Adipocyte (in vitro differentiated cells): ENCODE results near the gene BABAM2.

Experiments
- DNase-seq: peaks from one replicate; pipeline ENCODE4 v3.0.0-alpha.2; 2015; ENCODE audit warnings: low read depth
- H3K27me3 ChIP-seq: replicated peaks from 2 replicates; pipeline ENCODE4 v1.7.0; 2013; ENCODE audit warnings: mild to moderate bottlenecking, low read length, moderate library complexity; ENCODE audit not compliant: control insufficient read depth, insufficient read depth
- H3K36me3 ChIP-seq: 2 replicates; pipeline ENCODE4 v1.7.0; 2013; ENCODE audit warnings: low read length, mild to moderate bottlenecking, moderate library complexity; ENCODE audit not compliant: control insufficient read depth, insufficient read depth, severe bottlenecking
- H3K4me1 ChIP-seq: 2 replicates; pipeline ENCODE4 v1.7.0; 2013; ENCODE audit warnings: mild to moderate bottlenecking, low read length, moderate library complexity; ENCODE audit not compliant: control insufficient read depth, insufficient read depth
- H3K4me3 ChIP-seq: 2 replicates; pipeline ENCODE4 v1.7.0; 2013; ENCODE audit warnings: mild to moderate bottlenecking, low read length, moderate library complexity
- H3K9ac ChIP-seq: 2 replicates; pipeline ENCODE4 v1.7.0; 2013; ENCODE audit warnings: mild to moderate bottlenecking, low read length, moderate library complexity
- H3K9me3 ChIP-seq: 2 replicates; pipeline ENCODE4 v1.7.0; 2013; ENCODE audit warnings: mild to moderate bottlenecking, low read length, moderate library complexity; ENCODE audit not compliant: control insufficient read depth

BABAM2 gene

DNA sequence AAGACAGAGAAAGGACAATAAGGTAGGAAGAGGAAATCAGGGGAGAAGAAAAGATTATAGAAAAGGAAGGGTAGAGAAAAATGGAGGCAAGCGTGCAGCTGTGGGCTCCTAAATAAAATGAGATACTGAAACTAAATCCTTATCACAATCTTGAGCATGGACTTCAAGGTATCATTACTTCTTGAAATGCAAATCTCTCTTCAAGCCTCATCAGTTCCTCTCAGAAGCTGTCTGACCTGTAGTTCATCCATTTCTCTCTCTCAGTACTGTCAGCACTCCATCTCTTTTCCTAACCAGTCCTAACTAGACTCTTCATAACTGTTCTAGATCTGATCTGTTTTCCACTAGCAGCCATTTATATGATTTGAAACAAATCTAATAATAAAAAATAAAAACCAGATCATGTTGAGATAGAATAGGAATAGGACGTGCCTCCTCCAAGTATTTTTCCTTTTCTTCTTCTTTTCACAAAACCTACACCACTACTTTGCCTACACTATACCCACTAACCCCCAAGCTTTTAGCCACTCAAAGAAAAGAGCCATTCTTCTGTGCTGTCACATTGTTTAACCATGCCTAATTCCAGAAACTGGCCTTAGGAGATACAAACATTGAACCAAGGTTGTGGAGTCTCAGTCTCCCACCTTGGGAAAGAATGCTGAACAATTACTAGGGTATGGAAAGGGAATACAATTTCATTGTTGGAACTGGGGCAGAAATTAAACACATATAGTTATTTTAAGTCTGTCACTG, 21.1 kb downstream of the BABAM2 start:
- Histone ChIP-seq H3K4me3 (no peak overlapping the region), H3K9ac (no peak overlapping the region), H3K27me3 (no peaks in the 10 kb centered on the region), H3K36me3 (no peaks in the 10 kb centered on the region), H3K9me3 (no peaks in the 10 kb centered on the region), H3K4me1 (peaks cover 40% of the 10 kb centered on the region)
- no peak for DNase-seq

DNA sequence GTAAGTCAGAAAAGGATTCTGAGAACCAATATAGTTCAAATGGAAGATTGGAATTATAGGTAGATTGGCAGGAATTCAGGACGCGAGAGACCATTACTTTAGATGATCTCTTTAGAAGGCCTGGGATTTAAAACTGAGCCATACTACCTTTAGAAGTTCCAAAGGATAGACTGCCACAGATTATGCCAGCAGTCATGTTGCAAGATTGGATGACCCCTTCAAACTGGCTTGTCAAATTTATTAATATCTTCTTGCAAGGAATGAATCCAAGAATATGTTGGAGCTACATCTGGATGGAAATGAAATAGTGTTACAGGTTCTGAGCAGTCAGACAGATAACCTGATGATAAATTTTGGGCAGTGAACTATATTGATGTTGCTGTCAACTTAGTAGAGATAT, 22.0 kb downstream of the BABAM2 start:
- peaks cover 42% of the 10 kb centered on the region for H3K4me1 ChIP-seq
- H3K9me3 ChIP-seq = no peaks in the 10 kb centered on the region
- no peak overlapping the region for H3K9ac ChIP-seq
- no peak for DNase-seq
- no peak overlapping the region for H3K4me3 ChIP-seq
- H3K27me3 ChIP-seq = no peaks in the 10 kb centered on the region
- H3K36me3 ChIP-seq = no peaks in the 10 kb centered on the region

DNA sequence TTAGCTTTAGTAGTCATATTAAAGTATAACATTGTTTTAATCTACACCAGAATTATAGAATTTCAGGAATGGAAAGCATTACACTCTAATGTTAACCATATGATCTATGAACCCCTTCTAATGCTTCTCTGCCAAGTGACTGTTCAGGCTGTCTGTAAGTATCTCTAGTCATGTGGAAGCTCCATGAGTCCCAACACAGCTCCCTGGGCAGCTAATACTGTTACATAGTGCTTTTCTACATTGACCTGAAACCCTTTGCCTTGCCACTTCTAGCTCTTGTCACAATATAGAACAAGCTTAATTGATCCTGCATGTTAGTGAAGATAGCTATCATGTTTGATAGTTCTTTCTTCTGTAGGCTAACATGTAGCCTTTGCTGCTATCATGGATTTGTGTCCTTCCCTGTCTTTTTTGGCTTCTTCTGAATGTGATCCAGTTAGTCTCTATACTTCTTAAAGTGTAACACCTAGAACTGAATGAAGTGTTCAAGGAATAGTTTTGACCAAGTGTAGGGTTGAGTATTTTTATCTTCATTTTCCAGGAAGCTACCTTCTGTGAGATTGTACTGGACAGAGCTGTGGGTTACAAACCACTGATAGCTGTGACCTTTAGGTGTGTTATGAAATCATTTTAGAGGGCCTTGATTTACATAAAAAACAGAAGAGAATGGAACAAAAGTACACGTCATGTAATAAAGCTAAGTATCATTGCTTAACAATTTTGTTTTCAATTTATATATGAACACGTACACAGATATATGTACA, 23.7 kb downstream of the BABAM2 start:
- H3K36me3 ChIP-seq = no peaks in the 10 kb centered on the region
- peaks cover 42% of the 10 kb centered on the region for H3K4me1 ChIP-seq
- peak; percentile 46 for DNase-seq
- peak overlapping the region; percentile 70 for H3K9ac ChIP-seq
- peak overlapping the region; percentile 31 for H3K4me3 ChIP-seq
- H3K9me3 ChIP-seq = no peaks in the 10 kb centered on the region
- H3K27me3 ChIP-seq = no peaks in the 10 kb centered on the region

DNA sequence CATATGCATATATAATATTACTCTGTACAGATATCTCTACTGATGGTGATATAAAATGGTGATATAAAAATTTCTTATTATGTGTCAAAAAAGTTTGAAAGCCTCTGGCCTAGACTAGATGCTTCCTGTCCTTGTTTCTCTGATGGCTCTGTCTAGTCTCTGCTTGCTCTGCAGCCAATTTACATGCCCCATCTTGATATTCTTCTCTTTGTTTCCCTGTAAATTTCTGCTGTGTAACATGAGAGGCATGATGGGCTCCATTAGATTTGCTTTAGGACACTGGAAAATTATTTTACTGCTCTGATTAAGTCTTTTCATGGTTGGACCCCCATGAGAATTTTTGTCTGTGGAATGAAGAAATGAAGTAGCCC, 24.3 kb downstream of the BABAM2 start:
- Histone ChIP-seq H3K36me3 (no peaks in the 10 kb centered on the region), H3K9ac (peak overlapping the region; percentile 70), H3K4me1 (peaks cover 42% of the 10 kb centered on the region), H3K27me3 (no peaks in the 10 kb centered on the region), H3K9me3 (no peaks in the 10 kb centered on the region), H3K4me3 (peak overlapping the region; percentile 31)
- no peak for DNase-seq

DNA sequence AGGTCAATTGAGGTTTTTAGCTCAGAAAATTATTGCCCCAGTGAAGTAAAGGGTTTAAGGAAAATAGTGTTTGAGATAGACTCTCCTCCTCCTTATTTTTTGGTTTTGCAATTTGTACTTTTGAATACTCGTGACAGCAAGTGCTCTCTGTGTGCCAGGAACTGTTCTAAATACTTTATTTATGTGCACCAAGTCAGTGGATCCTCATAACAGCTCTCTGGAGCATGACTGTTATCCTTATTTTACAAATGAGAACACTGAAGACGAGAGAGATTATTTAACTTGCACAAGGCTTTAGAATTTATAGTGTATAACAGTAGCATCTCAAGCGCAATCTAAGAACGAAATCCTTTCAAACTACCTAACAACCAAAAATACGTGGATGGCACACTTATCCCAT, 24.7 kb downstream of the BABAM2 start:
- no peaks in the 10 kb centered on the region for H3K36me3 ChIP-seq
- peak overlapping the region; percentile 61 for H3K4me3 ChIP-seq
- no peaks in the 10 kb centered on the region for H3K27me3 ChIP-seq
- H3K9ac ChIP-seq = peak overlapping the region; percentile 70
- DNase-seq = no peak
- peaks cover 42% of the 10 kb centered on the region for H3K4me1 ChIP-seq
- H3K9me3 ChIP-seq = no peaks in the 10 kb centered on the region

DNA sequence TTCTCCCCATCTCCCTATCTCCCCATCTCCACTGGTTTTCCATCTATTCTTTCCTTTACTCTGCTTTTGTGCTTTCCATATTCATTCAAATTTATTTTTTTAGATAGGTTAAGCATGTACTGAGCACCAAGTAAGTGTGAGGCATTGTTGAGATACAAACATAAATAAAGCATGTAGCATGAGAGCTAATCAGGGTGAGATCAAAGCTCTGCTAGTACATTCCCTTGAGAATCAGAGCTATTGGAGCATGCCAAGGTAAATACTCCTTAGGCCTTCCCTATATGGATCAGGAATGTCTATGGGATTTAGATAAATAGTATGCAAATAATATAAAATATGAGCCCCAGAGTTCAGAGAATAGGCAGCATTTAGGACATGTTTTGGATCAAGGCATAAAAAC, 25.3 kb downstream of the BABAM2 start:
- no peaks in the 10 kb centered on the region for H3K27me3 ChIP-seq
- H3K4me3 ChIP-seq = peak overlapping the region; percentile 61
- peaks cover 42% of the 10 kb centered on the region for H3K4me1 ChIP-seq
- H3K36me3 ChIP-seq = no peaks in the 10 kb centered on the region
- DNase-seq = no peak
- peak overlapping the region; percentile 57 for H3K9ac ChIP-seq
- H3K9me3 ChIP-seq = no peaks in the 10 kb centered on the region

DNA sequence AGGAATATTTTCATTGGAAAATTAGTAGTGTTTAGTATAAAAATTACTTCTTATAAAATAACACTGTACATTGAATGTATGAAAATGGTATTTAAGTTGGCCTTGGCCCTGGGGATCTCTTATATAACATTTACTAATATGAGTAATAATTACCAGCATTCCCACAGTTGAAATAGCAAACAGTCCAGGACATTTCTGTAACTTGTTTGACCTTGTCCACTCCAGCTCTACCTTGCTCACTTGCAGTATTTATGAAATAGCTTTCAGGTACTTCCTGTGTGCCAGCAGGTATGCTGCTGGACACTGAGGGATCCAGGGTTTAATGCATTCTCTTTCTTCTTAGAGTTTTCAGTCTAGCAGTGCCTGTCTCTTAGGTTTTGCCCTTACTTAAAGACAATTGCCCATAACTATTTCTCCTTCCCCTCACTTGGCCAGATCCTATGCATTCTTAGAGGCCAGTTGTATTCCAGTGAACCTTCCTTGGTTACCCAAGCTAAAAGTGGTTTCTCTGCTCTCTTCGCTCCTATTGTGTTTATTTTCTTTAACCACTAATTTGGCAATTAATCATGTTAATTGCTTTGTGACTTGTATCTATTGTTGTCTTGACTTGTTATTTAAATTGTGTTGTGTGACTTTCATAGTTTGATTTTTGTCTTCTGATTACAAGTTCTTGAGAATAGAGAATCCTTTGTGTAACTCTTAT, 25.9 kb downstream of the BABAM2 start:
- no peaks in the 10 kb centered on the region for H3K27me3 ChIP-seq
- H3K9ac ChIP-seq = no peak overlapping the region
- no peak overlapping the region for H3K4me3 ChIP-seq
- no peaks in the 10 kb centered on the region for H3K9me3 ChIP-seq
- H3K36me3 ChIP-seq = no peaks in the 10 kb centered on the region
- peaks cover 42% of the 10 kb centered on the region for H3K4me1 ChIP-seq
- no peak for DNase-seq

DNA sequence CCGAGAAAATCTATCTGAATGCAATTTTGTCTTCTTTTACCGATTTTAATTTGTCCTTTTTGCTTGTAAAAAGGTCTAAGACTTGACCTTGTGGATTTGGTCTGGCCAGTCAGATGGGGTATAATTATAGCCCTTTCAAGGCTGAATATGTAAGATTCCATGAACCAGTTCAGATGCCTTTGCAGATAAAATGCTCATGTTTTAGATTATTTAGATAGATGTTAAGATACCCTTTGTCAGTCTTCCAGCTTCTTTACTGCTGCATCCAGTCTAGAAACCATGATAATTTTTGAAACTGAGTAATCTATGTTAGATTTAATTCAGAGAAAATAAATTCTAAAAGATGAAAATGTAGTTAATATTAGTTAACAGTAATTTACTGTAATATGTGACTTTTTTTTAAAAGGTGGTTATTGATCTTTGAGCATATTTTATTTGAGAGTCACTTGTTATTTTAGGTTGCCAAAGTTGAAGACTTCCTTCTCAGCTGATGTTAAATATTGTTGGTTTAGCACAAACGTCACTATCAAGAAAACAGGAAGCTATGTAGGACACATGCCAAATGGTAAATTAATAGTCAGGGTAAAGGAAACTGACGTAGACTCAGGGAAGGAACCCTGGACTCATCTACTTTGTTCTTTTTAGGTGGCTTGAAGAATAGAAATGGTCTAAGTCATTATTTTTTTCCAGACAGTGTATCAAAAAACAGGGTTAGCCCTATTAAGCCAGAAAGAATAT, 29.8 kb downstream of the BABAM2 start:
- Histone ChIP-seq H3K4me3 (no peak overlapping the region), H3K27me3 (no peaks in the 10 kb centered on the region), H3K9ac (no peak overlapping the region), H3K36me3 (no peaks in the 10 kb centered on the region), H3K4me1 (peaks cover 16% of the 10 kb centered on the region), H3K9me3 (no peaks in the 10 kb centered on the region)
- DNase-seq = no peak

DNA sequence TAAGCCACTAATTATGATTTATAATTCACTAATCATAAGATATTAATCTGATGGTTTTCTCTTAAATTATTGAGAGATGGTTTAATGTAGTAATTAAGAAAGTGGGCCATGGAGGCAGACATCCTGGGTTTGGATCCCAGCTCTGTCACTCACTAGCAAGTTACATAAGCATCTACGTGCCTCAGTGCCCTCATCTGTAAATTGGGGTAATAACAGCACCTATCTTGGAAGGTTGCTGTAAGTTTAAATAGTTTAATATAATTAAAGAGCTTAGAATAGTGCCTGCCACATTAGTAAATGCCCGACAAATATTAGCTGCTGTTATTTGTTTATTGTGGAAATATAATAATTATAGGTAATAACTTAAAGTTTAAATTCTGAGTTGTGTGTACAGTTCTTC, 30.9 kb downstream of the BABAM2 start:
- Histone ChIP-seq H3K27me3 (no peaks in the 10 kb centered on the region), H3K36me3 (no peaks in the 10 kb centered on the region), H3K9ac (no peak overlapping the region), H3K4me3 (no peak overlapping the region), H3K9me3 (no peaks in the 10 kb centered on the region), H3K4me1 (peaks cover 4% of the 10 kb centered on the region)
- DNase-seq = no peak

DNA sequence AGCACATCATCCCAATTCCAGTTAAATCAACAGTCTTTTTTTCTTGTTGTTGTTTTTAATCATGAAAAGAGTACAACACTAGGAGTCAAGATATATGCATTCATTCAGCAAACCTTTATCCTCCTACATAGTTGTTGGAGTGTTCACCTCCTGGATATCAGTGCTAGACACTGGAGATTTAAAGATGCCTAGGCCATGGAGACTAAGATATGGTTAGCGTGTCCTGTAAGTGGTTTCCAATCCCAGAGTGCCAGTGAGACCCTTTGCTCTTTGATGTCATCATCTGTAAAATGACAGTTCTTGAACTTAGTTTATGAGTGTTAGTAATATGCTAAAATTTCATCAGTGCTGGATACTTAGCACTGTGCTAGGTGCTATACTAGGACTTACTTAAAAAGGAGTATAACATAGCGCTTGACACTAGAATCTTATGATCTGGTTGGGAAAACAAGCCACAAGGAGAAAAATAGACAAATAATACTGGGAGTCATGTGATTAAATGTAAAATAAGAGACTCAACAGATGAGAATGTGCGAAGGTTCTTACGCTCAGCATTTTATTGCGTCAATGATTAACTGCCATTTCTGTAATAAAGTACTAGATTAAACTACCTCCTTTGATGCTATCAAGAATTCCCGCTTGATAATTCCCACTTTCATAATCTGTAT, 31.5 kb downstream of the BABAM2 start:
- no peak for DNase-seq
- Histone ChIP-seq H3K4me1 (no peaks in the 10 kb centered on the region), H3K36me3 (no peaks in the 10 kb centered on the region), H3K4me3 (no peak overlapping the region), H3K9ac (no peak overlapping the region), H3K9me3 (no peaks in the 10 kb centered on the region), H3K27me3 (no peaks in the 10 kb centered on the region)
